Dendritic cell treated with granulocyte-macrophage colony-stimulating factor and Interleukin-4, amounts not matched to agents 40 ng/mL and 50 ng/mL, for 4 days (primary cell): ENCODE results near the gene ATP8B3.

Source experiments
- H3K27ac Mint-ChIP-seq: one replicate; pipeline ENCODE4 v1.8.0; 2022; ENCODE audit warnings: mild to moderate bottlenecking, mixed read lengths
- H3K27me3 Mint-ChIP-seq: one replicate; pipeline ENCODE4 v1.8.0; 2022; ENCODE audit warnings: mild to moderate bottlenecking, mixed read lengths
- H3K36me3 Mint-ChIP-seq: one replicate; pipeline ENCODE4 v1.8.0; 2022; ENCODE audit warnings: low read depth, mixed read lengths
- H3K4me1 Mint-ChIP-seq: one replicate; pipeline ENCODE4 v1.8.0; 2022; ENCODE audit warnings: low read depth, mixed read lengths
- H3K4me3 Mint-ChIP-seq: one replicate; pipeline ENCODE4 v1.8.0; 2022; ENCODE audit warnings: mild to moderate bottlenecking, moderate library complexity, mixed read lengths
- H3K9me3 Mint-ChIP-seq: one replicate; pipeline ENCODE4 v1.8.0; 2022; ENCODE audit warnings: mixed read lengths
- intact Hi-C: fragments of 100-400 bp; cut with micrococcal nuclease; formaldehyde crosslinking; loops from one replicate; pipeline ENCODE4 v1.15.0; 2022

ATP8B3 gene

DNA sequence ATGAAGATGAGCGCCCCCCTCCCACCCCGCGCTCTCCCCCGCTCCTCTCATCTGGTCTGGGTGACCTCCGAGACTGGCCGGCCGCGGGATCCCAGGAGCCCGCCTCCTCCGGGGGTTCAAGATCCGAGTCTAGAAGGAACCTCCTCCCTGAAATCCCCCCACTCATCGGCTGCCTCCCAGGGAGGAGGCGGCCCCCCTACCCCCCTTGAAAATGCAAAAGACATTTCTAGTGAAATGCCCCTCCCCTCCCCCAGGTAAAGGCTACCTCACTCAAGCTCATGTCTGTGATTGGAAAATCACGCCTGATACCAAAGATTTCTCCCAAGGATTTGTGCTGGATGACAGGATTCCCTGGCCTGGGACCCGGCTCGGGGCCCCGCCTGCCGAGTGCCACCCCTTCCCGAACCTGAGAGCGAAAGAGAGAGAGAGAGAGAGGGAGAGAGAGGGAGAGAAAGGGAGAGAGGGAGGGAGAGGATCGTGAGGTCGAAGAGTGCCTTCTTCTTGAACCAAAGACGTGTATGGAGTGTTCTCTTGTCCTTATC is 35.4 kb downstream of the ATP8B3 start:
- intact Hi-C loops: no loop called here

DNA sequence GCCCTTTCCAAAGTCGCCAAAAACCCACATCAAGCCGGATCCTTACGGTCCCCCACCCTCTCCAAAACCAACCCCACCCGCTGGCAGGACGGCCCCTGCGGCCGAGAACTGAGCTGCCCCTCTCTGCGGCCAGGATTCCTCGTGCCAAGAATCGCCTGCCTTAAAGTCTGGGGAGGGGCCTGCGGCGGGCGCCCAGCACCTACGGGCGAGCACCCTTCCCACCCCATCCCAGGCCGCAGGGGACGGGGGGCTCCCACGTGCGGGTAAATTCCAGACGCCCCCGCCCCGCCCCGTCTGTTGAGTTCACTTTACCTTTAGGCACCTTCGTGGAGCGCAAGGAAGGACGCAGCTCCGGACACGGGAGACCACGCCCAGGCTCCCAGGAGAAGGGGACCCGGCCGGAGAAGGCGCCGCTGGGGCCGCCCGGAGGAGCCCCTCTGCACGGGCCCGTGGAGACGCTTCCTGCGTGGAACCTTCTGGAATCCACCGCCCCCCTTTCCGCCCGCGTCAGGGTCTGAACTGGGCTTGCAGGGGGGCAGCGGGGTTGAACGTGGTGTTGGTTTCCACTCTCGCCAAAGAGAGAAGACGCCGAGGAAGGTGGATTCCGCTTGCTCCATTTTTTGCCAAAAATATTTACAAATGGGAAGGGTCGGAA is 36.0 kb downstream of the ATP8B3 start:
- no peak overlapping the region for H3K27ac Mint-ChIP-seq
- H3K27me3 Mint-ChIP-seq: peaks cover 94% of the 10 kb centered on the region
- no peaks in the 10 kb centered on the region for H3K4me1 Mint-ChIP-seq
- no peaks in the 10 kb centered on the region for H3K36me3 Mint-ChIP-seq
- intact Hi-C loops: no loop called here
- peaks cover 16% of the 10 kb centered on the region for H3K9me3 Mint-ChIP-seq
- no peak overlapping the region for H3K4me3 Mint-ChIP-seq

More for the DNA sequence above, 35.4 kb downstream of the ATP8B3 start:
- peaks cover 10% of the 10 kb centered on the region for H3K9me3 Mint-ChIP-seq
- H3K27ac Mint-ChIP-seq: no peak overlapping the region
- H3K4me3 Mint-ChIP-seq: no peak overlapping the region
- H3K36me3 Mint-ChIP-seq: no peaks in the 10 kb centered on the region
- peaks cover 90% of the 10 kb centered on the region for H3K27me3 Mint-ChIP-seq
- no peaks in the 10 kb centered on the region for H3K4me1 Mint-ChIP-seq

DNA sequence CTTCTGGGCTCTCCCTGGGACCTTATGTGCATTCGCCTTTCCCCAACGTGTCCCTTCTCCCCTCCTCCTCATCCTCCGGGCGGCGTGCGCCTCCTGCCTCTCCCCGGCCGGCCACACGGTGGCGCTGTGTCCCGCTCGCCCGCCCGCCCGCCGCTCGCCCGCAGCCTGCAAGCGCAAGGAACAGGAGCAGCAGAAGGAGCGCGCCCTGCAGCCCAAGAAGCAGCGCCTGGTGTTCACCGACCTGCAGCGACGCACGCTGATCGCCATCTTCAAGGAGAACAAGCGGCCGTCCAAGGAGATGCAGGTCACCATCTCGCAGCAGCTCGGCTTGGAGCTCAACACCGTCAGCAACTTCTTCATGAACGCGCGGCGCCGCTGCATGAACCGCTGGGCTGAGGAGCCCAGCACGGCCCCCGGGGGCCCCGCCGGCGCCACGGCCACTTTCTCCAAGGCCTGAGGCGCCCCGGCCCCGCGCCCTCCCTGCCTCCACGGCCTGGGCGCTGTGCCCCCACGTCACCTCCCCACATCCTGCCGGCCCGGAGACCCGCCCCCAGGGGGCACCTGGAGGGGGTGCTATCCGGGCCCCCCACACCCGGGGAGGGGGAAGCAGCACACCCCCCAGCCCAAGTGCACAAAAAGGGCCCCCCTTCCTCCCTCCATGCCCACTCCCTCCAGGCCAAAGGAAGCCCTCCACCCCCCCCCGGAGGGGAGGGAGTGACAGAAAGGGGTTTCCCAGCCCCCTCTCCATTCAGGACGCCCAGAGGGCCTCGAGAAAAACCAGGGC is 36.9 kb downstream of the ATP8B3 start:
- Mint-ChIP-seq H3K36me3 (no peaks in the 10 kb centered on the region), H3K27ac (no peak overlapping the region), H3K4me1 (no peaks in the 10 kb centered on the region), H3K9me3 (peaks cover 25% of the 10 kb centered on the region), H3K27me3 (peaks cover 94% of the 10 kb centered on the region), H3K4me3 (no peak overlapping the region)
- intact Hi-C loops: no loop called here

DNA sequence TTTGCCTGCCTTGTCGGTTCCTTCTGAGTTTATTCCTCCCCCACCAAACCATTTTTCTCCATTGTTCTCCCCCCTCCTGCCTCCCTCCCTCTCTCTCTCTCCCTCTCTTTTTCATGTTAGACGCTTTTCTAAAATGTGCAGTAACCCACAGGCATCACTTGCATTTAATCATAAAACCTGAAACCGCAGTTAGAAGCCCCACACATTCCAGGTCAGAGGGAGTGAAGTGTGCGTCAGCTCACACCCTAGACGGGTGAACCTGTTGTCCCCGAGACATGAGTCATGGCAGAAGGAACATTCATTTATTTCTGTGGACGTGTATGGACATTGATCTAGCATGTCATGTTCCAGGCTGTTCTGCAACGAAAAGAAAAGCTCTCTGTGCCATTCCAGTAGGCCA is 38.9 kb downstream of the ATP8B3 start:
- Mint-ChIP-seq H3K4me3 (no peak overlapping the region), H3K4me1 (peaks cover 6% of the 10 kb centered on the region), H3K27me3 (peaks cover 95% of the 10 kb centered on the region), H3K9me3 (peaks cover 28% of the 10 kb centered on the region), H3K27ac (no peak overlapping the region), H3K36me3 (no peaks in the 10 kb centered on the region)
- intact Hi-C loops: no loop called here

DNA sequence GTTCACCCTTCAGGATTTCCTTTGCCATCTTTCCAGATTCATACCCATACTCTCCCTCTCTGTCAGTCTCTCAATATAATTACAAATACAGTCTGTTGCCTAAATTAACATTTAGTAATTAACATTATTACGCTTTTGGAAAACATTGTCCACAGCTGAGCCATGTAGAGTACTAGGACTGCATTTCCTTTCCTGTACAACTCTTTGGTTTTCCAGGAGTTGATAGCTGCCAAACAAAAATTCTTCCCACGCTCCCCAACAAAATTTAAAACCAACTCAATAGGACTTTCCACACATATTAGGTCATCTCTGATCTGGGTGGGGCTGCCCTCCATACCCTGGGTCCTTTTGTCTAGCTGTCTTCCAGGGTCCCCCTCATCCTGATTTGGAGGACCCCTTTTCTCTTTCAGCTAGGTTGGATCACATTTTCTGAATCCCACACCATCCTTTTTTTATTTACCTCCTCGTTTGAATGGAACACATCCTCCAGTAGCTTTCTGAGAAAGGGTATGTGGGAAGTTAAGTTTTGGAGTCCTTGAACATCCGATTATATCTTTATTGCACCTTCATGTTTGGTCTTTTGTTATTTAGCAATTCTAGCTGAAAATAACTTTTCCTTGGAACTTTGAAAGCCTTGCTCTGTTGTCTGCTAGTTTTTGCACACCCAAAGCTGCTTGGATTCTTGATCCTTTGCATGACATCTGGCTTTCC is 41.1 kb downstream of the ATP8B3 start:
- Mint-ChIP-seq H3K27ac (no peak overlapping the region), H3K27me3 (peaks cover 95% of the 10 kb centered on the region), H3K4me3 (no peak overlapping the region), H3K4me1 (peaks cover 13% of the 10 kb centered on the region), H3K9me3 (peaks cover 28% of the 10 kb centered on the region), H3K36me3 (no peaks in the 10 kb centered on the region)
- intact Hi-C loops: no loop called here

DNA sequence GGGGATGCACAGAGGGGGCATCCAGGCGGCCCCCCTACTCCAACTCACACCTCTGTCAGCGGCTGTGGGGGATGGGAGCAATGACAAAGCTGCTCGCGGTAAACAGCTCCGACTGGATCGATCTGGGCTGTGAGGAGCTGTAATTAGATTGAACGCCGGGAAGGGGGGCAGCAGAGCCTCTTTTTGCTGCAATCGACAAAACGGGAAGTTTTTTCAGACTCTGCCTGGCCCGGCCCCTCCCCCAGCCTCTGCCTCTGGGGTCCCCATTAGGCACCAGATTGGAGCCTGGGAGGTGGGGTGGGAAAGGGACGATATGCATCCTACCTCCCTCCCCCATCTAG is 42.5 kb downstream of the ATP8B3 start:
- H3K4me3 Mint-ChIP-seq: no peak overlapping the region
- no peaks in the 10 kb centered on the region for H3K36me3 Mint-ChIP-seq
- peaks cover 22% of the 10 kb centered on the region for H3K9me3 Mint-ChIP-seq
- intact Hi-C loops: loop anchor here (5.0 kb wide), 1 partner anchor 222 kb away; no protein-coding TSS in a partner anchor
- no peak overlapping the region for H3K27ac Mint-ChIP-seq
- H3K4me1 Mint-ChIP-seq: peaks cover 13% of the 10 kb centered on the region
- H3K27me3 Mint-ChIP-seq: peaks cover 97% of the 10 kb centered on the region

DNA sequence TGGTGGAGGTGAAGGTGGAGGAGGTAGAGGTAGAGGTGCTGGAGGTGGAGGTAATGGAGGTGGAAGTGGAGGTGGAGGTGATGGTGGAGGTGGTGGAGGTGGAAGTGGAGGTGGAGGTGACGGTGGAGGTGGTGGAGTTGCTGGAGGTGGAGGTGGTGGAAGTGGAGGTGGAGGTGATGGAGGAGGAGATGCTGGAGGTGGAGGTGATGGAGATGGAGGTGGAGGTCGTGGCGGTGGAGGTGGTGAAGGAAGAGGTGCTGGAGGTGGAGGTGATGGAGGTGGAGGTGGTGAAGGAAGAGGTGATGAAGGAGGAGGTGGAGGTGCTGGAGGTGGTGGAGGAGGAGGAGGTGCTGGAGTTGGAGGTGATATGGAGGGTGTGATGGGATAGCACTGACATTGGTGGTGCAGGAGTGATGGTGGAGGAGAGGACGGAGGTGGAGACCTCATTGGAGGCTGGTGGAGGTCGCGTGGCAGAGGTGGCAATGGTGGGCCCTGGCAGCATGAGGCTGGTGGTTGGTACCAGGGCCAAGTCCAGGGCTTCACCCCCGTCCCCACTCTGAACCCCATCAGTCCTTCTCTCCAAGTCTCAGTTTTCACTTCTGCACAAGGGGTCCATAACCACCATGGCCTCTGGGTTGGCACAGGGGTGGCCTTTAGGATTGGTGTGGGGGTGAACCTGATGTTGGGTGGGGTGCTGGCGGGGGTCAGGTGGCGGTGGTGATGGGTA is 43.0 kb downstream of the ATP8B3 start:
- H3K9me3 Mint-ChIP-seq: peaks cover 19% of the 10 kb centered on the region
- peaks cover 13% of the 10 kb centered on the region for H3K4me1 Mint-ChIP-seq
- peaks cover 97% of the 10 kb centered on the region for H3K27me3 Mint-ChIP-seq
- no peak overlapping the region for H3K27ac Mint-ChIP-seq
- H3K4me3 Mint-ChIP-seq: no peak overlapping the region
- intact Hi-C loops: loop anchor here (5.0 kb wide), 1 partner anchor 222 kb away; no protein-coding TSS in a partner anchor
- H3K36me3 Mint-ChIP-seq: no peaks in the 10 kb centered on the region

DNA sequence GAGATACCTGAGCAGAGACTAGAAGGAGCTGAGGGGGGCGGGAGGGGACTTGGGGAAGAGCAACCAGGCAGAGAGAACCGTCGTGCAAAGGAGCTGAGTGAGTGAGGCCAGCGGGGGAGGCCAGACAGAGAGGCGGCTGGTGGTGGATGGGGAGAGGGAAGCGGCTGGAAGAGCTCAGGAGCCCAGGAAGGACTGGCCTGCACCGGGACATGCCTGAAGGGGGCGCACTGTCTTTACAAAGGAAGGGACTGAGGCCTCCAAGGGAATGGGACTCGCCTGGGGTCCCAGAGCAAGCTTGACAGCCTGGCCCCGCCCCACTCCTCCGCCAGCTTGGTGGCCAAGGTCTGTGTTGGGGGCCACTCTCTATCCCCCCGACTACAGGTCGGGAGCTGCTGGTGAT is 43.8 kb downstream of the ATP8B3 start:
- peaks cover 97% of the 10 kb centered on the region for H3K27me3 Mint-ChIP-seq
- H3K27ac Mint-ChIP-seq: no peak overlapping the region
- H3K9me3 Mint-ChIP-seq: peaks cover 19% of the 10 kb centered on the region
- H3K4me3 Mint-ChIP-seq: no peak overlapping the region
- intact Hi-C loops: loop anchor here (5.0 kb wide), 1 partner anchor 221 kb away; no protein-coding TSS in a partner anchor
- no peaks in the 10 kb centered on the region for H3K36me3 Mint-ChIP-seq
- H3K4me1 Mint-ChIP-seq: peaks cover 13% of the 10 kb centered on the region

DNA sequence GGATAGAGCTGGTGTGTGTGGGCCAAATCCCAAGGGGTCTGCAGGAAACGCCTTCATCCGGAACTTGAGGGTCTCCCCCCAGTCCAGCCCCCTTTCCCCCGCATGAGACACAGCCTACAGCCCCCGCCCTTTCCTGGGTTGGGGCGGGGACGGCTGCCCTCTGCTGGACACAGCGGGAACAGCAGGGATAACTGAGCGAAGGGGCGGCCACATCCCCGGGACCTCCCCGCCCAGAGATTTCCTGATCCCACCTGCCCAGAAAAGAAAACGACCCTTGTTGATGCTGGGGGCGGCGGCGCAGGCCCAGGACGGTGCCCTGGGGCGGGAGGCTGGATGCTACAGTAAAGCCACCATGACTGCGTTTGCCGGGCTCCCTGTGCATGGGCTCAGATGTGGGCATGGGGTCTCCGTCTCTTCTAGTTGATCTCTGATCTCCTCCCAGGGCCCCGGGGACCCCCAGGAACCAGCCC is 44.6 kb downstream of the ATP8B3 start:
- peaks cover 98% of the 10 kb centered on the region for H3K27me3 Mint-ChIP-seq
- no peak overlapping the region for H3K27ac Mint-ChIP-seq
- H3K9me3 Mint-ChIP-seq: peaks cover 19% of the 10 kb centered on the region
- H3K36me3 Mint-ChIP-seq: no peaks in the 10 kb centered on the region
- H3K4me3 Mint-ChIP-seq: no peak overlapping the region
- intact Hi-C loops: loop anchor here (2.0 to 5.0 kb wide), 2 partner anchors 95 to 220 kb away; no protein-coding TSS in a partner anchor
- peaks cover 13% of the 10 kb centered on the region for H3K4me1 Mint-ChIP-seq

DNA sequence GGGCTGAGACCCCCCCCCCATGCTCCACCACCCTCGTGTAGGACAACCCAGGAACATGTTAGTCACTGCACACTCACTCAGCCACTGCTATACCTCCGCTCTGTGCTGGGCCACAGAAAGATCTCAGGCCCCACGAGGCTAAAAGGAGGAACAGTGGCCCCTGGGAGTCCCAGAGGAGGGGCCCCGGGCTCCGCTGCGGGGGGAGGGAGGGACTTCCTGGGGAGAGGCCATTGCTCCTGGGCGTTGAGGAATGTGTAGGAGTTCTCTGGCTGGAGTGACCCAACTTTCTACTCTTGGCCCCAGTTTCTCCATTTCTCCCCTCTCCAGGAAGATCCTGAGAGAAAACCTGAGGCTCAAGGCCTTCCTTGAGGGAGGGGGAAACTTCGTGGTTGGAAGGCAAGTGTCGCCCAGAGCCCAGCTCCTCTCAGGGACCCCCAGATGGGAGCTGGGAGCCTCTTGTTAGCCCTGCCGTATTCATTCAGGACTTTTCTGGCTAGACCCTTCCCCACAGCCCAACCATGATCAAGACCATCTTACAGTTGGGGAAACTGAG is 45.2 kb downstream of the ATP8B3 start:
- Mint-ChIP-seq H3K27ac (no peak overlapping the region), H3K27me3 (peaks cover 98% of the 10 kb centered on the region), H3K9me3 (peaks cover 19% of the 10 kb centered on the region), H3K4me1 (peaks cover 13% of the 10 kb centered on the region), H3K4me3 (no peak overlapping the region), H3K36me3 (no peaks in the 10 kb centered on the region)
- intact Hi-C loops: loop anchor here (2.0 to 5.0 kb wide), 2 partner anchors 94 to 220 kb away; no protein-coding TSS in a partner anchor

DNA sequence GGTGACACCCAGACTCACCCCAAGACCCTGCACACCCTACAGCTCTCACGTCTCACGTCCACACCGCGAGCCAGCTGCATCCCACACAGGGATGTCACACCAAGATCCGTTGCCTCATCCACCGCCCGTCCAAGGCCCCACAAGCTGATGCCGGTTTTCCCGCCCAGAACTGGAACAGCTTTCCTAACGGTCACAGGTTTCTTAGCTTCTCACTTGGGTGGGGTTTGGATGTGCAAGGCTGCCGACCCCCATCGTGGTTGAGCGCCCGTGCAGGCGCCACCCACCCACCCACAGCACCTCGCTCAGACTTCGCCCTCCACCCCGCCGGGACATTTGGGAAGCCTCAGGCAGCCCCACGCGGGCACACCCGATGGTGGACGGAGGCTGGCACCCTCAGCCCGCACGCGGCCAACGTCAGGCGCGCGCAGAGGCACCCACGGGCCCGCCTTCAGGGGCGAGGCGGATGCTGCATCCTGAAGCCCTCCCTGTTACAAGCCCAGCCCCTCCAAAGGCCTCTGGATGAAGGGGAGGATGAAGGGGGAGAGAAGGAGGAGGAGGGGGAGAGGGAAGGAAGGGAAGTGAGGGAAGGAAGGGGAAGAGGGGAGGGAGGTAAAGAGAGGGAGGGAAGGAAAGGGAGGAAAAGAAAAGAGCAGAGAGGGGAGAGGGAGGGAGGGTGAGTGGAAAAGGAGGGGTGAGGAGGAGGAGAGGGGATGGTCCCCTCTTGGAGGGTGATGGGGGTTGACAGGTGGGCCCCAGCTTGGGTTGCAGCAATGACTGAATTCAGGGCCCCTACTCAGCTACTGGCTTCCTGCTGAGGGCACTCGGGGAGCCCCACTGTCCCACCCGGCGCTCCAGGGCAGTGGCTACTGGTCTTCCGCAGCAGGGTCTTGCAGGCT is 45.9 kb downstream of the ATP8B3 start:
- Mint-ChIP-seq H3K27ac (no peak overlapping the region), H3K4me1 (peaks cover 13% of the 10 kb centered on the region), H3K4me3 (no peak overlapping the region), H3K36me3 (no peaks in the 10 kb centered on the region), H3K9me3 (peaks cover 12% of the 10 kb centered on the region), H3K27me3 (peaks cover 100% of the 10 kb centered on the region)
- intact Hi-C loops: loop anchor here (2.0 to 5.0 kb wide), 2 partner anchors 93 to 219 kb away; no protein-coding TSS in a partner anchor

DNA sequence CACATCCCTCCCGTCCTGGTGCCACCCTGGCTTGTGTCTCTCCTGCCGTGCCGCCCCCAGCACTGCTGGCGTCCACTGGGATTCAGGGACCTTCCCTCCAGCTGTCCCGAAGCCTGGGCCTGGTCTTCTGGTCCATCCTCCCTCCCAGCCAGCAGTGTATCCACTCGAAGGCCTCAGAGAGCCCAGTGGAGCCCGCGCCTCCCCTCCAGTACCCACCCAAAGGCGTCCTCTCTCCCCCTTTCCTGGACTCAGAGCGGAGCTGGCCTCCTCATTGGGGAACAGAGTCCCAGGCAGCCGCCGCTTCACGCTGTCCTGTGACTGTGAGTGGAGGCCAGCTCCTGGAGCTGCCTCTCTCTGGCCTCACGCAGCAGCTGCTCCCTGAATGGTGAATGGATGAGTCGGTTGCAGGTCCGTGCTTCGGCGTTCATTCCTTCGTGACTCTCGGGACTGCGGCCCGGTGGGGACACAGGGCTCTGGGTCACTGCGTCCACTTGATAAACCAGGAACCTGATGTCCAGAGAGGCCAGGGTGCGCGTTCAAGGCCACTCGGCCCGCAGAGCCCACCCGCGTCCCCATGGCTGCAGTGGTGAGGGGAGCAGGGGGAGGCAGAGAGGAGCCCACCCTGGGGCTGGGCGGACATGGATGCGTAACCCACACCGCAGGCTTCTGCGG is 46.7 kb downstream of the ATP8B3 start:
- H3K4me1 Mint-ChIP-seq: peaks cover 13% of the 10 kb centered on the region
- peaks cover 4% of the 10 kb centered on the region for H3K9me3 Mint-ChIP-seq
- H3K27ac Mint-ChIP-seq: no peak overlapping the region
- H3K27me3 Mint-ChIP-seq: peaks cover 100% of the 10 kb centered on the region
- no peaks in the 10 kb centered on the region for H3K36me3 Mint-ChIP-seq
- H3K4me3 Mint-ChIP-seq: no peak overlapping the region
- intact Hi-C loops: loop anchor here (5.0 kb wide), 1 partner anchor 218 kb away; no protein-coding TSS in a partner anchor
